ENCODE measurements around the gene NFIB.

DNA sequence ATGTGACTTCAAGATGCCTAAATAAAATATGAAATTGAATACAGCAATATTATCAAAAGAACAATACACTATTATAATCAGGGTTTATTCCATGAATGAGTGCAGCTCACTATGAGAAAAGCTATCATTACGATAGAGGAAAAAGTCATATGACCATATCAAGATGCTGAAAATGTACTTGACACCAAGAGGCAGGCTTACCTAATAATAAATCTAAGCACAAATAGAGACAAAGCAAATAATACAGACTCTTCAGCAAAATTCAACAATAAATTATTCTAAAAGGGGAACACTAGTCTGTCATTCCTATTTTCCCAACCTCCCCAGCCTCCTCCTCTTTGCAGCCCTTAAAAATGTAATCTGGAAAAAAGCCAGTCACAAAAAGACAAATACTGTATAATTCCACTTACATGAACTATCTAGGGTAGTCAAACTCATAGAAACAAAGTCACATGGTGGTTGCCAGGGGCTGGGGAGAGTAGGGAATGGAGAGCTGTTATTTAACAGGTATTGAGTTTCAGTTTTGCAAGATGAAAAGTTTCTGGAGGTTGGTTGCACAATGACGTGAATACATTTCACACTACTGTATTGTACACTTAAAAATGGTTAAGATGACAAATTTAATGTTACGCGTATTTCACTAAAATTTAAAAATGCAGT, 148.4 kb downstream of the NFIB start:
- TF ChIP-seq, protein P1, sequence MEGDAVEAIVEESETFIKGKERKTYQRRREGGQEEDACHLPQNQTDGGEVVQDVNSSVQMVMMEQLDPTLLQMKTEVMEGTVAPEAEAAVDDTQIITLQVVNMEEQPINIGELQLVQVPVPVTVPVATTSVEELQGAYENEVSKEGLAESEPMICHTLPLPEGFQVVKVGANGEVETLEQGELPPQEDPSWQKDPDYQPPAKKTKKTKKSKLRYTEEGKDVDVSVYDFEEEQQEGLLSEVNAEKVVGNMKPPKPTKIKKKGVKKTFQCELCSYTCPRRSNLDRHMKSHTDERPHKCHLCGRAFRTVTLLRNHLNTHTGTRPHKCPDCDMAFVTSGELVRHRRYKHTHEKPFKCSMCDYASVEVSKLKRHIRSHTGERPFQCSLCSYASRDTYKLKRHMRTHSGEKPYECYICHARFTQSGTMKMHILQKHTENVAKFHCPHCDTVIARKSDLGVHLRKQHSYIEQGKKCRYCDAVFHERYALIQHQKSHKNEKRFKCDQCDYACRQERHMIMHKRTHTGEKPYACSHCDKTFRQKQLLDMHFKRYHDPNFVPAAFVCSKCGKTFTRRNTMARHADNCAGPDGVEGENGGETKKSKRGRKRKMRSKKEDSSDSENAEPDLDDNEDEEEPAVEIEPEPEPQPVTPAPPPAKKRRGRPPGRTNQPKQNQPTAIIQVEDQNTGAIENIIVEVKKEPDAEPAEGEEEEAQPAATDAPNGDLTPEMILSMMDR (optimal IDR thresholded peaks at IDR 0.05 in 1 of 3, IDR thresholded peaks at IDR 0.05 in 1 of 3, conservative IDR thresholded peaks at IDR 0.05 in 1 of 3; ENCODE audit: extremely low read depth in 1 of 3, insufficient read depth in 2 of 3, low read length in 3 of 3), result no peak
- TF ChIP-seq EZH2 (IDR thresholded peaks at IDR 0.05; ENCODE audit: low read length), result no peak

Measured in keratinocyte (primary cell).